Panc1 (cell line): ENCODE data around the gene TFF1. TPM values are rescaled to one million over a fixed set of nuclear protein-coding genes. Genes with fewer than 3 reads are reported as not detected.

Source experiments
- ATAC-seq: fragments of 200-7000 bp; cut with Tn5 transposase; 2 replicates; pipeline ENCODE4 v1.9.1; 2020; ENCODE audit warnings: mild to moderate bottlenecking, moderate library complexity
- BruUV-seq: library from RNA; stranded (reverse); fragments of 400-500 nt; replicated peaks from 2 replicates; lab custom pipeline; 2021; lab: Mats Ljungman, UMichigan
- CTCF ChIA-PET: fragments of 300-600 bp; sonication (Branson Sonifier 250); formaldehyde crosslinking; loops from one replicate; lab custom pipeline; 2022; ENCODE audit warnings: antibody characterized with exemption; lab: Charles Lee
- POLR2A ChIA-PET: fragments of 300-600 bp; sonication (Branson Sonifier 250); formaldehyde crosslinking; loops from one replicate; lab custom pipeline; 2022; ENCODE audit warnings: antibody characterized with exemption; lab: Charles Lee
- DNase-seq: peaks from one replicate; pipeline ENCODE4 v3.0.0-alpha.2; 2010; ENCODE audit warnings: low read depth, low spot score
- H3K27ac ChIP-seq: 2 replicates; pipeline ENCODE4 v1.5.1; 2011; ENCODE audit warnings: mild to moderate bottlenecking, low read length, inconsistent platforms
- H3K27me3 ChIP-seq: fragments of 200-500 bp; sonication (Bioruptor generic); 2 replicates; pipeline ENCODE4 v1.6.0; 2014; ENCODE audit warnings: low read length, inconsistent platforms; ENCODE audit not compliant: control insufficient read depth, insufficient read depth
- H3K36me3 ChIP-seq: fragments of 200-500 bp; sonication (Bioruptor generic); 2 replicates; pipeline ENCODE4 v1.5.1; 2014; ENCODE audit warnings: inconsistent platforms, mild to moderate bottlenecking, low read length, moderate library complexity; ENCODE audit not compliant: control insufficient read depth, insufficient read depth
- H3K4me1 ChIP-seq: 2 replicates; pipeline ENCODE4 v1.5.1; 2011; ENCODE audit warnings: inconsistent platforms, mild to moderate bottlenecking, low read length, moderate library complexity; ENCODE audit not compliant: control insufficient read depth, insufficient read depth
- H3K4me3 ChIP-seq, 2 experiments: 2 replicates each; pipeline ENCODE4 v1.5.1; 2011 to 2012; ENCODE audit warnings: low read depth in 2 of 2, low read length in 2 of 2, mild to moderate bottlenecking in 2 of 2, inconsistent platforms in 1 of 2, moderate library complexity in 1 of 2
- H3K9me3 ChIP-seq: fragments of 200-500 bp; sonication (Bioruptor generic); 2 replicates; pipeline ENCODE4 v1.5.1; 2014; ENCODE audit warnings: low read depth, mild to moderate bottlenecking, inconsistent platforms, low read length, moderate library complexity; ENCODE audit not compliant: control insufficient read depth, insufficient read depth
- CTCF ChIP-seq: fragments of 450-650 bp; IDR thresholded peaks from 2 replicates; pipeline ENCODE4 v1.5.1; 2017; ENCODE audit warnings: mild to moderate bottlenecking
- POLR2AphosphoS5 ChIP-seq: IDR thresholded peaks from 2 replicates; pipeline ENCODE4 v1.6.1; 2012; ENCODE audit warnings: mild to moderate bottlenecking, low read depth, low read length, moderate library complexity
- REST ChIP-seq, 2 experiments: IDR thresholded peaks; 2 replicates each; pipeline ENCODE4 v1.6.1; 2011 to 2012; ENCODE audit warnings: low read depth in 2 of 2, control low read depth in 1 of 2, low read length in 1 of 2, mild to moderate bottlenecking in 1 of 2, moderate library complexity in 1 of 2; ENCODE audit not compliant: insufficient read depth in 1 of 2
- SIN3A ChIP-seq: IDR thresholded peaks from 2 replicates; pipeline ENCODE4 v1.6.1; 2012; ENCODE audit warnings: low read depth, mild to moderate bottlenecking, low read length, moderate library complexity, borderline replicate concordance; ENCODE audit not compliant: insufficient read depth
- TCF7L2 ChIP-seq: IDR thresholded peaks from 2 replicates; pipeline ENCODE4 v1.6.1; 2011; ENCODE audit warnings: mild to moderate bottlenecking, low read depth, low read length, inconsistent platforms
- in situ Hi-C: cut with HindIII; loops from 2 replicates; pipeline ENCODE4 v1.10.0; 2016; ENCODE audit warnings: low sequenced_read_pairs, low pct_unique_long_range_greater_than_20kb
- intact Hi-C: fragments of 100-400 bp; cut with micrococcal nuclease; formaldehyde crosslinking; loops from one replicate; pipeline ENCODE4 v1.10.0; 2022; ENCODE audit not compliant: unreplicated experiment
- total RNA-seq: library from RNA; stranded (reverse); gene quantifications from one replicate; pipeline ENCODE4 v1.2.1, GENCODE V29; 2021; ENCODE audit not compliant: unreplicated experiment

Gene TFF1
- total RNA-seq, 1 experiment from 2014 or later = 0.36 TPM

- no TSS peak for BruUV-seq
- H3K27me3 ChIP-seq = no peaks in the 10 kb centered on the region
- H3K4me1 ChIP-seq = no peaks in the 10 kb centered on the region
- no peak overlapping the region for H3K27ac ChIP-seq
- TF ChIP-seq SIN3A (no peak), POLR2AphosphoS5 (no peak), TCF7L2 (no peak), REST (IDR thresholded peaks at IDR 0.05; ENCODE audit: insufficient read depth in 1 of 2, low read depth in 2 of 2, low read length in 1 of 2) (no peak), CTCF (no peak)
- H3K4me3 ChIP-seq = no peak overlapping the region
- in situ Hi-C loops = no loop called here
- ATAC-seq (no peak), DNase-seq (no peak)
- no peaks in the 10 kb centered on the region for H3K9me3 ChIP-seq
- POLR2A ChIA-PET = no interaction called here
- no peaks in the 10 kb centered on the region for H3K36me3 ChIP-seq
- intact Hi-C loops = no loop called here
- CTCF ChIA-PET = no interaction called here
Observed at GRCh38 chr21:42343101-42343500, 23.2 kb downstream of the TFF1 start.

- ChIA-PET POLR2A (no interaction called here), CTCF (no interaction called here)
- no peak for ATAC-seq
- in situ Hi-C loops (no loop called here), intact Hi-C loops (no loop called here)
- H3K27ac ChIP-seq = no peak overlapping the region
- H3K4me3 ChIP-seq = no peak overlapping the region
- DNase-seq = no peak
- H3K27me3 ChIP-seq = no peaks in the 10 kb centered on the region
- TF ChIP-seq POLR2AphosphoS5 = no peak
- no peak for TF ChIP-seq CTCF
- TF ChIP-seq REST (IDR thresholded peaks at IDR 0.05; ENCODE audit: insufficient read depth in 1 of 2, low read depth in 2 of 2, low read length in 1 of 2) = no peak
- TF ChIP-seq TCF7L2 = no peak
- TF ChIP-seq SIN3A = no peak
- H3K4me1 ChIP-seq = no peaks in the 10 kb centered on the region
- no peaks in the 10 kb centered on the region for H3K9me3 ChIP-seq
- BruUV-seq = no TSS peak
- no peaks in the 10 kb centered on the region for H3K36me3 ChIP-seq
Observed at GRCh38 chr21:42341776-42342542, 24.4 kb downstream of the TFF1 start.
